Right lobe of liver (tissue), 6 donors: ENCODE data around the gene CRYL1. TPM values are rescaled to one million over a fixed set of nuclear protein-coding genes. Genes with fewer than 3 reads are reported as not detected.
A peak's percentile ranks its signal among the peaks of the same experiment; 100 is the strongest.

Experiments
- ATAC-seq, 4 donors: fragments of 200-7000 bp; cut with Tn5 transposase; one replicate each; pipeline ENCODE4 v1.9.1; 2020; ENCODE audit warnings: mild to moderate bottlenecking in 4 of 4, moderate library complexity in 4 of 4
- DNase-seq, 3 donors: peaks; one replicate each; pipeline ENCODE4 v3.0.0-alpha.2; 2020
- H3K27ac ChIP-seq, 3 donors: fragments of 200-600 bp; one replicate each; pipeline ENCODE4 v1.8.0; 2022
- H3K27me3 ChIP-seq, 2 donors: fragments of 200-600 bp; one replicate each; pipeline ENCODE4 v1.8.0; 2022
- H3K36me3 ChIP-seq, 4 donors: fragments of 200-600 bp; sonication (generic) in 1 of 4; one replicate each; pipeline versions ENCODE4 v1.5.1 to v1.8.0; 2017 to 2022; ENCODE audit warnings: control low read depth in 1 of 4
- H3K4me1 ChIP-seq, 4 donors: fragments of 200-600 bp; sonication (generic) in 1 of 4; one replicate each; pipeline versions ENCODE4 v1.5.1 to v1.8.0; 2017 to 2022; ENCODE audit warnings: control low read depth in 1 of 4
- H3K4me3 ChIP-seq, 3 donors: fragments of 200-600 bp; one replicate each; pipeline ENCODE4 v1.8.0; 2022
- H3K9me3 ChIP-seq, 4 donors: fragments of 200-600 bp; sonication (generic) in 1 of 4; one replicate each; pipeline versions ENCODE4 v1.5.1 to v1.8.0; 2017 to 2022; ENCODE audit warnings: control low read depth in 1 of 4
- CTCF ChIP-seq, 4 donors: fragments of 200-600 bp in 3 of 4; fragments of 450-650 bp in 1 of 4; IDR thresholded peaks; one replicate each; pipeline versions ENCODE4 v1.5.1 to v1.8.0; 2016 to 2022; ENCODE audit warnings: antibody characterized with exemption in 4 of 4, mild to moderate bottlenecking in 2 of 4
- POLR2A ChIP-seq: fragments of 450-650 bp; IDR thresholded peaks from one replicate; pipeline ENCODE4 v1.6.1; 2017; ENCODE audit warnings: antibody characterized with exemption, mild to moderate bottlenecking
- WGBS: methylation state at CpG from one replicate; pipeline ENCODE4 v1.1.6; 2018; ENCODE audit warnings: low coverage, low lambda C conversion rate; ENCODE audit not compliant: insufficient coverage; ENCODE audit errors: missing lambda C conversion rate; 5-methylcytosine and 5-hydroxymethylcytosine counted together
- intact Hi-C, 2 donors: fragments of 100-400 bp; cut with DNase I; formaldehyde crosslinking; loops; one replicate each; pipeline versions ENCODE4 v1.11.2 to v1.14.1; 2022
- total RNA-seq, 6 experiments: library from RNA; depleted of rRNA in 2 of 6; stranded (reverse); fragments of >200 nt in 2 of 6; fragmentation: NEBNext Ultra II Directional in 3 of 6; extraction: Animal tissue kit (Norgen Biotek cat#: 25700) in 3 of 6; gene quantifications; one replicate each; pipeline versions ENCODE4 v1.1.0 to v1.2.4, GENCODE V29; 2016 to 2023
- donor health status: DM: no; HTN: yes; CAD: no.
- donor health status: DM: no; HTN: no; CAD: no.
- donor health status: DM: no; HTN: no; CAD: no.
- donor health status: DM: no; HTN: yes; CAD: no.
- donor health status: DM: no; HTN: yes; CAD: no.

Gene CRYL1
- total RNA-seq, 6 experiments from 2014 or later, result 111 to 185 (median 151) TPM

GRCh38 chr13:20477394-20477793, 48.3 kb downstream of the CRYL1 start:
- ATAC-seq (no peak), DNase-seq (no peak)
- intact Hi-C loops, result loop anchor here in 1 of 2 donors (10.0 kb wide), 1 partner anchor 283 kb away; the partner anchor contains the start of gene GJB2
- Histone ChIP-seq H3K27ac (no peak overlapping the region), H3K9me3 (no peaks in the 10 kb centered on the region), H3K4me3 (no peak overlapping the region), H3K36me3 (peaks cover 0 to 47% (median 1%) of the 10 kb centered on the region in 4 donors), H3K27me3 (no peaks in the 10 kb centered on the region), H3K4me1 (no peaks in the 10 kb centered on the region)
- 94% methylated on average over 3 of the region's 3 CpGs for WGBS
- TF ChIP-seq POLR2A (no peak), CTCF (IDR thresholded peaks at IDR 0.05) (no peak)

- no peaks in the 10 kb centered on the region for H3K27me3 ChIP-seq
- intact Hi-C loops, result loop anchor here in 1 of 2 donors (10.0 kb wide), 1 partner anchor 281 kb away; the partner anchor contains the start of gene GJB2
- WGBS, result 35% methylated on average over 15 of the region's 18 CpGs
- no peaks in the 10 kb centered on the region for H3K4me1 ChIP-seq
- DNase-seq, result peak in 1 of 3 donors; percentile 50
- TF ChIP-seq POLR2A, result no peak
- no peak for TF ChIP-seq CTCF (IDR thresholded peaks at IDR 0.05)
- H3K9me3 ChIP-seq, result no peaks in the 10 kb centered on the region
- H3K4me3 ChIP-seq, result no peak overlapping the region
- peak overlapping the region in 2 of 3 donors; percentile 21 to 53 for H3K27ac ChIP-seq
- H3K36me3 ChIP-seq, result peaks cover 0 to 55% (median 6%) of the 10 kb centered on the region in 4 donors
- ATAC-seq, result peak; percentile 53 to 86 (median 73)
Observed at GRCh38 chr13:20475927-20476691, 49.5 kb downstream of the CRYL1 start.

GRCh38 chr13:20474515-20474914, 51.1 kb downstream of the CRYL1 start:
- no peaks in the 10 kb centered on the region for H3K9me3 ChIP-seq
- no peaks in the 10 kb centered on the region for H3K4me1 ChIP-seq
- no peak overlapping the region for H3K27ac ChIP-seq
- no peak for ATAC-seq
- intact Hi-C loops, result loop anchor here in 1 of 2 donors (10.0 kb wide), 1 partner anchor 280 kb away; the partner anchor contains the start of gene GJB2
- TF ChIP-seq CTCF (IDR thresholded peaks at IDR 0.05), result no peak
- no peak for TF ChIP-seq POLR2A
- H3K36me3 ChIP-seq, result peaks cover 0 to 43% (median 5%) of the 10 kb centered on the region in 4 donors
- WGBS, result 100% methylated on average over 2 of the region's 3 CpGs
- no peak for DNase-seq
- H3K27me3 ChIP-seq, result no peaks in the 10 kb centered on the region
- no peak overlapping the region for H3K4me3 ChIP-seq

GRCh38 chr13:20473888-20474287, 51.8 kb downstream of the CRYL1 start:
- no peaks in the 10 kb centered on the region for H3K9me3 ChIP-seq
- H3K27ac ChIP-seq, result no peak overlapping the region
- WGBS, result 83% methylated on average over 6 of the region's 6 CpGs
- DNase-seq (no peak), ATAC-seq (no peak)
- no peaks in the 10 kb centered on the region for H3K27me3 ChIP-seq
- no peak overlapping the region for H3K4me3 ChIP-seq
- TF ChIP-seq CTCF (IDR thresholded peaks at IDR 0.05) (no peak), POLR2A (no peak)
- intact Hi-C loops, result loop anchor here in 1 of 2 donors (10.0 kb wide), 1 partner anchor 279 kb away; the partner anchor contains the start of gene GJB2
- H3K36me3 ChIP-seq, result peaks cover 0 to 44% (median 5%) of the 10 kb centered on the region in 4 donors
- no peaks in the 10 kb centered on the region for H3K4me1 ChIP-seq
